Activated CD4-positive, alpha-beta T cell treated with anti-CD3 and anti-CD28 coated beads, Interleukin-2, amount 50 U/mL, for 4 hours (primary cell): ENCODE results near the gene TAF3.

ENCODE experiments used
- DNase-seq, 2 experiments: peaks; one replicate each; pipeline ENCODE4 v3.0.0-alpha.2; 2020

Gene TAF3

DNA sequence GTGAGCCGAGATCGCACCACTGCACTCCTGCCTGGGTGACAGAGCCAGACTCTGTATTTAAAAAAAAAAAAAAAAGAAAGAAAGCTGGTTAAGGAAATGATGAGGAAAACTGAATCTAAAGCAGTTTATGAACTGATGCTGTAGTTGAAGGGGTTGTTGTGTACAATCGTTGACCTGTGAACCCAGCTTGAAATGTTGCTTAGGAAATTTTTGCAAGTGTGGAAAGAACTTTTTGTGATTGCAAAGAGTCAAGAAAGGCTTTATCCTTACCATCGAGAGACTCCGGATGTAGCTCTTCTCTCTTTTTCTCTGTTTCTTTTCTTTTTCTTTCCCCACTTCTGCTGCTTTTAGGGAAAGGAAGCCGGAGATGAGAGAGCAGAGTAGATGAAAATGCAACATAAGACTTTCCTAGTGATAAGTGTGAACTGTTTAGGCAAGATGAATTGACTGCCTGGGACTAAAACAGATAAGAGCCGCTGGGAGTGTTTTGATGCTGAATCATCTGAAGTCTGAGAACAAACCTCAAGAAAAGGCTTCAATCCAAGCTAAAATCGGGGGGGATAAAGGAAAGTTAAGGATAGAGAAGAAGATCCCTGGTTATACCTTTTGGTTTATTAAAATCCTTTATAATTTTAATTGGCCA is 69.0 kb downstream of the TAF3 start:
- DNase-seq, result no peak

DNA sequence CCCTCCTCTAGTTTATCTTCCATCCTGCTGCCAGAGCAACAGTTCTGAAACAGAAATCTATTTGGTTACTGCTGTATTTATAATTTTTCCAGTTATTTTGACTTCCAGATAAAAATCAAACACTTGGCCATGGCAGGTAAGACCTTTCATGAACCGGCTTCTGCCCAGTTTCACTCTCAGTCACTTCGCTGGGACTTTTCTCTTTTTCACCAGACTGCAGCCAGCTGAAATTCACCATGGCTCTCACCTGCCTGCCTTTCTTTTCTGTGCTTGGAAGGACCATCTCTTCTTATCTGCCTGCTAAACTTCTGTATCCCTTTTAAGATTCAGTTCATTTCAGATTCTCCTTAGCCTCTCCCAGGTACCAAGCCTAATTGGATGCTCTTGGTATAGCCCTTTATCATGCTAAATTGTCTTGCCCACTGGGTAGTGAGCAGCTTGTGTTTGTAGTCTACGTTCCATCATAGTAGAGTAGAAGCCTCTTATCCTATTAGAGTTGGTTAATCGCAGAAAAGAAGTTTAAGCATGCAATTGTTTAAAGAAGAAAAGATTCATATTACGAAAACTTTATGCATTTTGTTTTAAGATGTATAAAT is 71.7 kb downstream of the TAF3 start:
- DNase-seq, result no peak

DNA sequence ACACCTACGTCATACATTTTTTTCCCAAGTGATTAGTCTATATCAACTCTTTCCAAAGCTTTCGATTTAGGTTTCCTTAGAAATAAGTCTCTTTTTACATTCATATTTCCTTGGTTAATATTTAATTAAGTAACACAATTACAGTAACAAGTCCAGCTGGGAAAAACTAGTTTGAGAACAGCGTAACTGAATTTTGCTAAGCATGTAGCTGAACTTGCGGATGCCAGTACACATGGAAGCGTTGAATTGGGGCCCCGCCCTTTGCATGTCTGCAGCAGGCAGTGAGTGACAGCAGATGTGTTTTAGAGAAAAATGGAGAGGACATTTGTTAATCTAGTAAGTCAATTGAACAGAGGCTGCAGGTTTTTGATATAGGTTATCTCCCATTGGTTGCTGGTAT is 72.5 kb downstream of the TAF3 start:
- no peak for DNase-seq

DNA sequence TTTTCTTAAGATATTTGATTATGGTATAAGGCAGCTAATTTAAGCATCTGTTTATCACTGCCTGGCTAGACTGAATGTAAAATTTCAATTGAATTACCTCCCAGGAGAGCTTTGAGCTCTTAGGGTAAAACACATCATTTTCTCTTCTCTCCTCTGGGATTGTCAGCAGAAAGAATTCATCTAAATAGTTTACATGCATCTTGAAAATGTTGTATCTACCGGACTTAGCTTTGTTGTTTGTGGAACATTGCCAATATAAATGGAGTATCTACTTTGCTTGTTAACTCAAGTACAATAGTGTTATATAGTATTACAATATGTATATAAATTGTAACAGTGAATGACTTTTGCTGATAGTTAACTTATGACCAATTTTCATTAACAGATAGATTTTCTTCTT is 73.3 kb downstream of the TAF3 start:
- DNase-seq, result no peak

DNA sequence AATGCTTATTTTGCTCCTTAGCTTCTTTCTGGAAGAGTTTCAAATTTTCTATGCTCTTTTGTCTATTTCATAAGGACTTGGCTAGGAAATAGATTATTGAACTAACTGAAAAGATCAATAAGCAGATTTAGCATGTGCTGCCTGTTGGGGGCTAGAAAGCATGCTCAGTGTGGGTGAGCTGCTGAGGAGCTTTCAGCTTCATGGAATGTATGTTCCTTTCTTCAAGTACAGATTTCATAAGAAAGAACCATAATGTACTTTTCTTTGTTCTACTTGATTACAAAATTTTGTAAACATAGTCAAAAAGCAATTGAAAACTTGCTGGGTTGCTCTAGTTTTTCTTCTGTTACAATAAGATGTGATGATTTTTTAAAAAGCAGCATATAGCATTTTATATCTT is 73.8 kb downstream of the TAF3 start:
- no peak for DNase-seq

DNA sequence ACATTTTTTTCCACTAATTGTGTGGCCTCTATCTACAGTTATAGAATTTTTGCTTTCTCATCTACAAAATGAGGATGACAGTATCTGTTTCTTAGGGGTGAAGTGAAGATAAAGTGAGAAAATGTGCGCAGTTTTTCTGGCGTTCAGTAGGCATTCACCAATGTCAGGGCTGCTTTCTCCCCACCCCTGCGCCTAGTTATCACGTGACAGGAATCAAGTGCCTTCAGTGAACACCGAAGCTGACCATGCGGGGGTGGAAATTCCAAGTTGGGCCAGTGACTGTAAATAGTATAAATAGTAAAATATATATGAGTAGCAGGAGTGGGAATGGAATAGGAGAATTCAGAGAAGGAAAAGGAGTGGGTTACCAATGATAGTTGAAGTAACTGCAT is 77.4 kb downstream of the TAF3 start:
- no peak for DNase-seq

DNA sequence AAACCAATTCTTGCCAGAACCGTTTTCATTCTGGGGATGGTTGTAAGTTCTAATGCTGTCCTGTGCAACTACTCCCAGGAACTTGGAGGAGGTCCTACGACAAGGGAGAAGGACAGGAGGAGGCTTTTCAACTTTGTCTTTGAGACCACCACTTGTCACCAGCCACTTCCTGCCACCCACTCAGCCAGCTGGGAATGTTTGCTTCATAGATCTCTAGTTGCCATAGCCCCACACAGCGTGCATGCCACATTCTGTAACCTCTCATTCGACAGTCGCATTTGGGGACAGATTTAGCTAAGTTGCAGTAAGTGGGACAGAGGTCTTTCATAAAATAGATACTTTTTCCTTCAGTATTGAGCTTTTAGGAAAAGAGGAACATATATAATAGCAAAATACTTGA is 78.0 kb downstream of the TAF3 start:
- no peak for DNase-seq

DNA sequence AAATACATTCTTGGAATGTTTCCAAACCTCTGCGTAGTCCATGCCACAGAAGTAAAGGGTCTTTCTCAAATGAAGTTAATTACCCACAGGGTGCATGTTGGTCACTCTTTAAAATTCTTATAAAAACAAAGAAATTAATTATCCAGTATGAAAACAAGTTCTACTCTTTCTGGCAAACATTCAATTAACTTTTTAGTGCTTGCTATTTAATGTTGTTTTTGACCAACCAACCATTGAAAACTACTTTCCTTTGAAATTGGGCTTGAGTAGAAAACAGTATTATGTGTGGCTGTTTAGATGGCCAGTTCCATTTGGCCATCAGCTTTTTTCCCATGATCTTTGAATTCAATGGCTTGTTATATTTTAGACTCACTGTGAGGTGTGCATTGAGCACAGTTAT is 83.0 kb downstream of the TAF3 start:
- DNase-seq, result no peak

DNA sequence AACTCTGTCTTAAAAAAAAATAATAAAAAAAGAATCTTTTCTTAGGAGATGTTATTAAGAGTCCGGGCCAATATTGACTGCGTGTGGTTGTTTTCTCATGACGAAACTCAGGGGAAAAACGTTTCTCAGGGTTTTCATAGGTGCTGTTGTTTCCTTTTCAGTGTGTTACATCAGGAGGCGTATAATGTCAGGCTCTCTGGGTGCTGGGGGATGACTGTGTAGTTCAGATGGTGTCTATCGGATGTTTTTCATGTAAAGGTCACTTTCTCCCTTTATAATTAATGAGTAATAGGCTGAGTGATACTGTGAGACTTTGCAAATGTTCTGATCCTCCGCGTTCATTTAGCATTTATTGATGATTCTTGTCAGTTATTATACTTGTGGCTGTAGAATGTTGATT is 84.1 kb downstream of the TAF3 start:
- DNase-seq, result no peak

DNA sequence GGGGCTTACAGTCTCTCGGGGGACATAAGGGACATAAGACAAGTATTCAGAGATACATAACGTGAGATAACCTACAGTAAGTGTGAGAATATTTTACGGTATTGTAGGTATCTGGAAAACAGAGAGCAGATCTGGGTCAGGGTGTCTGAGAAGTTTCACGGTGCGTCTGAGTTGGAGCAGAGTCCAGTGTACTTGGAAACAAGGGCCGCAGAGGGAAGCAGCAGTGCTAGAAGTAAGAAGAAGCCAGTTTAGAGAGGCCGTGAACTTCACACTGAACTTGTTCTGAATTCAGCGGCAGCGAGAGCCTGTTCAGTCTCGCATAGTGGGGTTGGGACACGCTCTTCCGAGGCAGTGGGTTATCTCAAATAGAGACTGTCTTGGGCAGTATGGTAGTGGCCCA is 85.5 kb downstream of the TAF3 start:
- DNase-seq, result no peak

DNA sequence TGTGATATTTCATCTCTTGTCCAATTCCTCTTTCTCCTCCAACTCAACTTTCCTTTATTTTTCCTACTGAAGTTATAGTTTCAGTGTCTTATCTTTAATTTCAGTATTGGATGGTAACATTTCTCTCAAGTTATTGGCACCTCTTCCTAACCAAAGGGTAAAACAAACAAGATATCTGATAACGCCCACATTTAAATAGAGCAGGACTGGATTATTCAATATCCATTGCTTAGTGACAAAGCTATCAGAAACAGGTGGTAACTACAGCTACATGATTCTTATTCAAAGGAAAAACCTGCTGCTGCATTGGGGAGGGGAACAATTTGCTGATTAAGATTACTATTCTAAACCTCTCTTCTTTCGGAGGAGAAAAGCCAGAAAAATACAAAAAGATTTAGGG is 87.8 kb downstream of the TAF3 start:
- no peak for DNase-seq

DNA sequence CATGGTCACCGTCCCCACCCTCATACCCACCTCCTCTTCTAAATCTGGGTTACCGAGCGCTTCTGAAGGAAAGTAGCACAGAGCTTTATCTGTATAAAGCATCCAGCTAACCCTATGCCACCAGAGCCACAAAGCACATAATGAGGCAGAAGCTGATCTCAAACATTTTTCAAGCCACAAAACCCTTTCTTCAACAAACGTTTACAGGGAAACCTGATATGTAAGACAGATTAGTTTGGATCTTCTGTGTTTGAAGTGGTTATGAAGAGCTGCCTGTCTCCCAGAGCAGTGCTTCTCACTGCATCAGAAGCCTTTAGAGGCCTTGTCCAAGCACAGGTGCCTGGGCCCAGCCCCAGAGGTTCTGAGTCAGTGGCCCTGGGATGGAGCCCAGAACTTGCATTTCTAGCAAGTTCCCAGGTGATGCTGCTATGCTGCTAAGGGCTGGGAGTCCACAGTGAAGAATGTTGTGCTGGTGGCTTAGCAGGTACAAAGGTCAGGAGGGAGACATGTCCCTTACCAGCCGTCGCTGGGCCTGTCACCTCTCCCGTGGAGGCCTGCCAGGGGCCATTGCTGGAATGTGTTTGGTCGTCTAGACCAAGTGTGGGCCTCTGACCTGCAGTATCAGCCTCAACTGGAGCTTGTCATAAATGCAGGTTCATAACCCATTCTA is 90.4 kb downstream of the TAF3 start:
- no peak for DNase-seq

DNA sequence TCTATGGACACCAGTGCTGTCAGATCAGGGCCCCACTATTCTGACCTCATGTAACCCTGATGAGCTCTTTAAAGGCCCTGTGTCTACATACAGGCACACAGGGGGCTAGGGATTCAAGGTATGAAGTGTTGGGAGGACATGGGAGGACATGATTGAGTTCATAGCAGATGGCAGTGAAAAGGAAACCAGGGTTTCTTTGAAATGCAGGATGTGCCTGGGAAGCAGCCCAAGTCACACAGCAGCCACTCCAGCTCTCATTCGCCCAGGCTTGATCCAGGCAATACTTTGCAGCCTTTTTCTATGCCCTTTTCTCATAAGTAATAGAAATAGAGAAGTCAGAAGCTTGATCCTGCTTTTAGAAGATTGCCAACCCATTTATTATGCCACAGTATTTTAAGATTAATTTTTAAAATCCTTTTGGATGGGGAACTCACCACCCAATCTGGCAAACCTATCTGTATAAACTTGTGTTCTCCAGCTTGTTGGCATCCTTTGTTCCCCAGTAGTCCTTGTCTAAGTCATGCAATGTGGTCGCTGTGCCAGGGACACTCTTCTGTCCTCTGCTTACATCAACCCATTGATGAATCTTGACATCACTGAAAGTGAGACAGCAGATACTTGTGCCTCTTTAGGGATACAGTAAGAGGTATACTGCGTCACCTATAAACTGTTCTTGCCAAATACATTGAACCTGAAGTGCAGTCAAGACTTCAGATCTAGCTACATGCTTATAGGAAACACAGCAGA is 95.0 kb downstream of the TAF3 start:
- DNase-seq, result no peak

DNA sequence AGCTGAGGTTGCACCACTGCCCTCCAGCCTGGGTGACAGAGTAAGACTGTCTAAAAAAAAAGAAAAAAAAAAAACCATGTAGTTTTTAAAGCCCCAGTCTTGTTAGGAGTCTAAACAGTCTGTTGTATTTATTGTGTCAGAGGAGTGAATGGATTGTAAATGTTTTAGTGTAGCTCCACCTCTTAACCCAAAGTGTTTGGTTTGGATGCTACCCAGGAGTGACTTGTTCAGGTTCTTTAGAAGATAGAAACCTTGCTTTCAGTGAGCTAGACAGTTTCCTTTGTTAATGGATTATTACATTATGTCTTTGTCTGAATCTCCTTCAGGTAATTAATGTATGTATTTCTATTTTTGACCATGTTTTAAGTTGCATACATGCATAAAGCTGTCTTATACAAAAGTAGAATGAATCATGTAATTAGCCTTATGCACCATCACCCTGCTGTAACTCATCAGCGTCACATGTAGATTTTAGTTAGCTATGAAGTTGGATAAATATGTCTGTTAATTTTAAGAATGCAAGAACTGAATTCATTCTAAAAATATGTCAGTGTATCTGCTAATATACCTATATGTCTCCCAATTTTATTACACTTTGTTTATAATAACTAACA is 97.7 kb downstream of the TAF3 start:
- DNase-seq, result no peak

DNA sequence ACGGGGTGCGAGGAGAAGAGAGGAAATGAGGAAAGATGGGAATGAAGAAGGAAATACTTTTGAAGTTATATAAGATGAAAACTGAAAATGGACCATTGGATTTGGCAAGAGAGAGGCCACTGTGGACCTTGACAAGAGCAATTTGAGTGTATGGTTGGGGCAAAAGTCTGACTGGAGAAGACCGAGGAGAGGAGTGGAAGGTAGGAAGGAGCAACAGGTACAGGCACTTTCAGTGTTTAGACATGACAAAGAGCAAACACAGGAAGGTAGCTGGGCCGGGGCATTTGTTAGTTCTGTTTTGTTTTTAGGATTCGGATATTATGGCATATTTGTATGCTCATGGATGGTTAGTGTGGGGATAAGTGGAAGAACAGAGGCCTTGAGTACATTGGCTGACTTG is 99.4 kb downstream of the TAF3 start:
- DNase-seq, result no peak

DNA sequence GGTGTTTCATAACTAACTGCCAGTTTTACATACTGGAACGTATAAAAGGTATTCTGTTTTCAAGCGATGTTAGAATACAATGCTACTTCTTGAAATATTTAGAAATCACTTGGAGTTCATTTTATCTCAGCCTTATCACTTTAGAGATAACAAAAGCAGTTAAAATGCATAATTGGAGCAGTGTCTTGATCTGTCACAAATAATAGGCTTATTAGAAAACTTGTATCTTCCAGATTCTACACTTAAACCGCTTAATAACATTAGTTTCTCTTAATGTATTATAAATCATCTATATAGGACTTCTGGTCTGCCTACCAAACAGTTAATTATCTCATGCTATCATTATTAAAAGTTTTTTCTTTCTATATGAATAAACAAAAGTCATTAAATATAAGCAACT is 104.4 kb downstream of the TAF3 start:
- DNase-seq, result no peak

DNA sequence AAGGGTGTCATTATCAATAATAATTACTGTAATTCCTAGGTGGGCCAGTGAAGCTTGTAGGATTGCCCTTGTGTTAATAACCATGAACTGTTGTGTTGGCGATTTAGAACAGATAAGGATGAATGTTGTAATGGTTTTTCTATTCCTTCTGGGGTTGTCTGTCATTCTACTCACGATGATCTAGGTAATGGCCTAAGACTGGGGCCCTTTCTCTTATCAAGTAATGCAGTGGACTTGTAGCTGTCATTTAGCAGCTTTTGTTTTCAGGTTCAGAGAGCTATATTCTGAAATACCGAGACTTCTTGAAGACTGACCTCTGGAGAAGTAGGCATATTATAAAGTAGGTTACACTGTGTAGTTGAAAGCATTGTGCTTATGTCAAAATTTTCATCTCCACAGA is 110.2 kb downstream of the TAF3 start:
- DNase-seq, result no peak

DNA sequence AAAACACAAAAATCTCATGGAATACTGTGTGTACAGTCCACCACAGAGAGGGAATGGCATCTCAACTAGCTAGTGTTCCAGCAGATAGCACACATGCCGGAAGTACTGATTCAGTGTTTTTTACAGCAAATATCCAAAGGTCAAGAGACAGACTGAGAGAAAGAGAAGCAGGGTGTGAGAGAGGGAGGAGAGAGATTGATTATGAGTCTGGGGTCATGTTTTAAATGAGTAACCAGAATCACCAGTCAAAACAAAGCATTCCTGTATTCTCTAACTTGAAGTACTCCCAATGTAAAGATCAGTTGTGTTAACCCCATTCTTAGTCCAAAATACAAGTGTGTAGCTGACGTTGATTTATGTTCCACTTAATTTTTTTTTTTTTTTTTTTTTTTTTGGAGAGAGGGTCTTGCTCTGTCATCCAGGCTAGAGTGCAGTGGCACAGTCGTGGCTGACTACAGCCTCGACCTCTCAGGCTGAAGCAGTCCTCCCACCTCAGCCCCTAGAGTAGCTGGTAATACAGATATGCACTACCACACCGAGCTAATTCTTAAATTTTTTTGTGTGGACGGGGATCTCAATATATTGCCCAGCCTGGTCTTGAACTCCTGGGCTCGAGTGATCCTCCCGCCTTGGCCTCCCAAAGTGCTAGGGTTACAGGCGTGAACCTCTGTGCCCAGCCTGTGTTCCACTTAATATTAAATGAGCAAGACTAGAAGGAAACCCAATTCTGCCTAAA is 114.2 kb downstream of the TAF3 start:
- DNase-seq, result no peak

DNA sequence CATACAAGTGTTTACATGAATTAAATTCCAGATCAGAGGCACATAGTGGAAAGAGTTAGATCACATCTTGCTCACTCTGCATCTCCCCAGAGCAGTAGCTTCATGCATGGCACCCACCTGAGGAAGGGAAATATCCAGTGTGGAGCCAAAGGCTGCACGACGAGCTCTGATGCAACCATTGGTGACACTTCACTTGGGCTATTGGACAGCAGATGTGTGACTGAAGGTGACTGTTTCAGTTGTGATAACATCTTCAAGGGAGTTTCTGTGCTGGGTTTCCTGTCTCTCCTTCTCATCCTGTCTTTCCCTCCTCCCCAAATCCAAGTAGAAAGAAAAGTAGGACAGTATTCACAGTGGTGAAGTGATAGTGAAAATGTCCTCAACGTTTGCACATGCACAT is 115.0 kb downstream of the TAF3 start:
- no peak for DNase-seq

DNA sequence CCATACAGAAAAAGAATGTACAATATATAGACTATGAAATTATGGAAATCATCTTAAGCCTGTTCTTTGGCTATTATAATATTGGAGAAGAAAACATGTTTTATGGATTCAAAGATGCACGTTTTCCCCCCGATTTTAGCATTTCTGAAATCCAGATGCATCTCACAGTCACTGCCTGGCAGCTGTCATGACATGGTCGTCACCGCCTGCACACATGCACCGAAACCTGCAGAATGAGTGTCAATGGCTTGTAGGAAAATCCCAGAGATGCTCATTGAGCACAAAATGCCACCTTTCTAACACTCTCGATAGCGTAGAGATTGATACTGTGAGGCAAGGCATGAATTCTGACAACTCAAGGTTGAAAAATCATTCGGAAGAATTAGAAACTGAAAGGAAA is 115.5 kb downstream of the TAF3 start:
- no peak for DNase-seq

DNA sequence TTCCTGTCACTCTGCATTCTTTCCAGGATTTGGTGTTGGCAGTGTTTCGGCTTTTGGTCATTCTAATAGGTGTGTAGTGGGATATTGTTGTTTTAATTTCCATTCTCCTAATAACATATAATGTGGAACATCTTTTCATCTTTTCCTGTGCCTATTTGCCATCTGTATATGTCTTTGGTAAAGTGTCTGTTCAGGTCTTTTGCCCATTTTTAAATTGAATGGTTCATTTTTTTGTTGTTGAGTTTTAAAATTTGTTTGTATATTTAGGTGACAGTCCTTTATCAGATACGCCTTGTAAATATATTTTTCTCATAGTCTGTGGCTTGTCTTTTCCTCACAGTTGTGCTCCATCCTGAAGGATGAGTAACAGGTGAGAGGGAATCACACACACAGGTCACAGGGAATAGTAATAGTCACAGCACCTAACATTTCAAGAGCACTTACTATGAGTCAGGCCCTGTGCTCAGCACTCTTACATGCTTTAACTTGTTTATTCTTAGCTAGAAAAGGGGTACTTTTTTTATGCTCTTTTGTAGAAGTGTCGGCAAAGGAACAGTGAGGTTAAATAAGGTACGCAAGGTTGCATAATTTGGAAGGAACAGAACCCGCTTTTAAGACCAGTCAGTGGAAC is 119.1 kb downstream of the TAF3 start:
- no peak for DNase-seq

DNA sequence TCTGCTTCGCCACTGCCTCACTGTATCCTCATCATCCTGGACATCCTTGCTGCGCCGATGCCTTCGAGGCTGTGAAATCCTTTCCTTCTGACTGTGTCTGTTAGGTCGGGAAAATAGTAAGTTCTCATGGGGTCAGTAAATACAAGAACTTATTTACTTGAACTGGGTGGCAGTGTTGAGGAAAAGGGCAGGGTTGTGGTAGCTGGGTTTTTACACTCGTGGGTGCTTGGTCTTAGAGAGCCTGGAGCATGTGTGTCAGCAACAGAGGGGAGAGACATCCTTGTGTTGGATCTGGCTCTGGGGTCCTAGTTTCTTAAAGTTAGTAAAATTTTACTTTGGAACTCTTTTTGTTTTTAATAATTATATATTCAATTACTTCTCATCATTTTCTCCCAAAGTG is 123.3 kb downstream of the TAF3 start:
- DNase-seq, result no peak
